Endodermal cell (in vitro differentiated cells): ENCODE results near the gene CD302. TPM values are rescaled to one million over a fixed set of nuclear protein-coding genes. Genes with fewer than 3 reads are reported as not detected.
A peak's percentile ranks its signal among the peaks of the same experiment; 100 is the strongest.

ENCODE experiments used
- DNase-seq: peaks from one replicate; pipeline ENCODE4 v3.0.0-alpha.2; 2017
- H3K27ac ChIP-seq: 2 replicates; pipeline ENCODE4 v1.5.1; 2013; ENCODE audit warnings: mild to moderate bottlenecking, low read depth, low read length, moderate library complexity
- H3K27me3 ChIP-seq: 2 replicates; pipeline ENCODE4 v1.6.1; 2013; ENCODE audit warnings: mild to moderate bottlenecking, low read length, moderate library complexity; ENCODE audit not compliant: insufficient read depth, control insufficient read depth, poor library complexity, severe bottlenecking
- H3K36me3 ChIP-seq: 2 replicates; pipeline ENCODE4 v1.7.0; 2013; ENCODE audit warnings: mild to moderate bottlenecking, low read length, moderate library complexity; ENCODE audit not compliant: control insufficient read depth, insufficient read depth
- H3K4me1 ChIP-seq: one replicate; pipeline ENCODE4 v1.7.0; 2013; ENCODE audit warnings: low read length; ENCODE audit not compliant: control insufficient read depth, insufficient read depth
- H3K4me3 ChIP-seq: 2 replicates; pipeline ENCODE4 v1.5.1; 2013; ENCODE audit warnings: mild to moderate bottlenecking, low read length, moderate library complexity
- H3K9ac ChIP-seq: 2 replicates; pipeline ENCODE4 v1.6.1; 2013; ENCODE audit warnings: mild to moderate bottlenecking, low read length, moderate library complexity; ENCODE audit not compliant: poor library complexity, severe bottlenecking; ENCODE audit errors: extremely low read depth
- H3K9me3 ChIP-seq: 2 replicates; pipeline ENCODE4 v1.6.1; 2013; ENCODE audit warnings: mild to moderate bottlenecking, low read length, moderate library complexity; ENCODE audit not compliant: control insufficient read depth
- H3K27ac Mint-ChIP-seq: 2 replicates; pipeline ENCODE4 v1.8.0; 2020; ENCODE audit warnings: mixed read lengths
- H3K27me3 Mint-ChIP-seq: 2 replicates; pipeline ENCODE4 v1.8.0; 2021; ENCODE audit warnings: mild to moderate bottlenecking, mixed read lengths; ENCODE audit not compliant: insufficient read depth
- H3K36me3 Mint-ChIP-seq: 2 replicates; pipeline ENCODE4 v1.8.0; 2020; ENCODE audit warnings: low read depth, mixed read lengths
- H3K4me1 Mint-ChIP-seq: 2 replicates; pipeline ENCODE4 v1.8.0; 2020; ENCODE audit warnings: mixed read lengths
- H3K4me3 Mint-ChIP-seq: 2 replicates; pipeline ENCODE4 v1.8.0; 2020; ENCODE audit warnings: mild to moderate bottlenecking, moderate library complexity, mixed read lengths
- H3K9me3 Mint-ChIP-seq: 2 replicates; pipeline ENCODE4 v1.8.0; 2020; ENCODE audit warnings: mild to moderate bottlenecking, mixed read lengths
- CTCF ChIP-seq: fragments of 200-600 bp; sonication (generic); conservative IDR thresholded peaks from 2 replicates; pipeline ENCODE4 v1.5.0; 2021; ENCODE audit warnings: antibody characterized with exemption, mild to moderate bottlenecking
- WGBS, 2 experiments: methylation state at CpG; one replicate each; pipeline versions ENCODE4 v1.1.5 to v1.1.7; 2013; ENCODE audit warnings: missing lambda C conversion rate in 2 of 2, mixed read lengths in 1 of 2; ENCODE audit not compliant: insufficient coverage in 1 of 2, insufficient read length in 1 of 2; 5-methylcytosine and 5-hydroxymethylcytosine counted together
- total RNA-seq, 2 donors: library from RNA; stranded (reverse); fragmentation: NEBNext Ultra II Directional in 1 of 2; extraction: Animal tissue kit (Norgen Biotek cat#: 25700) in 1 of 2; gene quantifications; 2 replicates in 1 of 2; 3 replicates in 1 of 2; pipeline ENCODE4 v1.2.1, GENCODE V29; 2021

CD302 gene
- total RNA-seq, 2 donors from 2014 or later: 1.9 to 2.7 TPM

GRCh38 chr2:159797225-159797542 lies 824 bp downstream of the CD302 start:
- Histone ChIP-seq H3K27me3 (peaks cover 43% of the 10 kb centered on the region), H3K9ac (no peak overlapping the region)

GRCh38 chr2:159795841-159796690 lies 1.9 kb downstream of the CD302 start:
- Histone ChIP-seq H3K27me3 (peaks cover 43% of the 10 kb centered on the region), H3K4me1 (no peaks in the 10 kb centered on the region), H3K4me3 (no peak overlapping the region), H3K27ac (no peak overlapping the region), H3K36me3 (no peaks in the 10 kb centered on the region), H3K9me3 (no peaks in the 10 kb centered on the region), H3K9ac (no peak overlapping the region)
- Mint-ChIP-seq H3K4me1 (peaks cover 27% of the 10 kb centered on the region), H3K4me3 (no peak overlapping the region), H3K27ac (no peak overlapping the region), H3K36me3 (no peaks in the 10 kb centered on the region), H3K9me3 (no peaks in the 10 kb centered on the region), H3K27me3 (peaks cover 55% of the 10 kb centered on the region)
- DNase-seq: no peak
- 83 to 96% methylated on average over 5 to 7 of the region's 7 CpGs for WGBS, 2 experiments
- TF ChIP-seq CTCF: no peak

More at GRCh38 chr2:159797225-159797542, 824 bp downstream of the CD302 start:
- H3K4me3 Mint-ChIP-seq: peak overlapping the region; percentile 72
- peaks cover 27% of the 10 kb centered on the region for H3K4me1 Mint-ChIP-seq
- Histone ChIP-seq H3K4me1 (no peaks in the 10 kb centered on the region), H3K9me3 (no peaks in the 10 kb centered on the region), H3K36me3 (no peaks in the 10 kb centered on the region), H3K27ac (no peak overlapping the region), H3K4me3 (peak overlapping the region; percentile 80)
- no peaks in the 10 kb centered on the region for H3K9me3 Mint-ChIP-seq
- 55 to 69% methylated on average over 4 of the region's 4 CpGs for WGBS, 2 experiments
- no peak for DNase-seq
- peak overlapping the region; percentile 32 for H3K27ac Mint-ChIP-seq
- no peaks in the 10 kb centered on the region for H3K36me3 Mint-ChIP-seq
- no peak for TF ChIP-seq CTCF
- H3K27me3 Mint-ChIP-seq: peaks cover 58% of the 10 kb centered on the region

- H3K9me3 ChIP-seq: no peaks in the 10 kb centered on the region
- H3K36me3 Mint-ChIP-seq: no peaks in the 10 kb centered on the region
- H3K9ac ChIP-seq: no peak overlapping the region
- peaks cover 18% of the 10 kb centered on the region for H3K27me3 ChIP-seq
- no peaks in the 10 kb centered on the region for H3K36me3 ChIP-seq
- no peak for TF ChIP-seq CTCF
- no peak overlapping the region for H3K27ac Mint-ChIP-seq
- no peak for DNase-seq
- no peak overlapping the region for H3K4me3 ChIP-seq
- H3K27ac ChIP-seq: no peak overlapping the region
- H3K4me3 Mint-ChIP-seq: no peak overlapping the region
- 100% methylated on average over 1 of the region's 1 CpG; no CpG with 5 or more reads in 1 of the 2 experiments for WGBS, 2 experiments
- H3K27me3 Mint-ChIP-seq: peaks cover 29% of the 10 kb centered on the region
- H3K4me1 ChIP-seq: no peaks in the 10 kb centered on the region
- no peaks in the 10 kb centered on the region for H3K9me3 Mint-ChIP-seq
- H3K4me1 Mint-ChIP-seq: peaks cover 23% of the 10 kb centered on the region
Observed at GRCh38 chr2:159793326-159793725, 4.7 kb downstream of the CD302 start.
